Testis (tissue), 2 donors: ENCODE measurements around the gene KIF1A.
"Not testable (repeated sequence)": the region's sequence is repeated elsewhere in the genome, so short reads cannot be mapped to it uniquely, and the experiment has no call there.

Source experiments
- POLR2A ChIP-seq: fragments of 450-650 bp; IDR thresholded peaks from one replicate; pipeline ENCODE4 v1.6.1; 2017; ENCODE audit warnings: antibody characterized with exemption, mild to moderate bottlenecking, moderate library complexity
- TF ChIP-seq, protein P1 (sequence below), 3 experiments: fragments of 450-650 bp in 2 of 3; fragments of 200-600 bp in 1 of 3; sonication (generic) in 1 of 3; IDR thresholded peaks; one replicate each; pipeline ENCODE4 v1.5.1; 2016 to 2019; ENCODE audit warnings: antibody characterized with exemption in 3 of 3, mild to moderate bottlenecking in 2 of 3, moderate library complexity in 1 of 3

- TF ChIP-seq, protein P1, sequence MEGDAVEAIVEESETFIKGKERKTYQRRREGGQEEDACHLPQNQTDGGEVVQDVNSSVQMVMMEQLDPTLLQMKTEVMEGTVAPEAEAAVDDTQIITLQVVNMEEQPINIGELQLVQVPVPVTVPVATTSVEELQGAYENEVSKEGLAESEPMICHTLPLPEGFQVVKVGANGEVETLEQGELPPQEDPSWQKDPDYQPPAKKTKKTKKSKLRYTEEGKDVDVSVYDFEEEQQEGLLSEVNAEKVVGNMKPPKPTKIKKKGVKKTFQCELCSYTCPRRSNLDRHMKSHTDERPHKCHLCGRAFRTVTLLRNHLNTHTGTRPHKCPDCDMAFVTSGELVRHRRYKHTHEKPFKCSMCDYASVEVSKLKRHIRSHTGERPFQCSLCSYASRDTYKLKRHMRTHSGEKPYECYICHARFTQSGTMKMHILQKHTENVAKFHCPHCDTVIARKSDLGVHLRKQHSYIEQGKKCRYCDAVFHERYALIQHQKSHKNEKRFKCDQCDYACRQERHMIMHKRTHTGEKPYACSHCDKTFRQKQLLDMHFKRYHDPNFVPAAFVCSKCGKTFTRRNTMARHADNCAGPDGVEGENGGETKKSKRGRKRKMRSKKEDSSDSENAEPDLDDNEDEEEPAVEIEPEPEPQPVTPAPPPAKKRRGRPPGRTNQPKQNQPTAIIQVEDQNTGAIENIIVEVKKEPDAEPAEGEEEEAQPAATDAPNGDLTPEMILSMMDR (IDR thresholded peaks at IDR 0.05) = not testable (repeated sequence)
- not testable (repeated sequence) for TF ChIP-seq POLR2A
Observed at GRCh38 chr2:240690421-240691074, 129.5 kb downstream of the KIF1A start.
